HPDE6-E6E7 (cell line): ENCODE results near the gene LINS1.

Source experiments
- DNase-seq: peaks from one replicate; pipeline ENCODE4 v3.0.0; 2011; ENCODE audit warnings: missing footprints; ENCODE audit errors: extremely low spot score

The LINS1 gene, protein sequence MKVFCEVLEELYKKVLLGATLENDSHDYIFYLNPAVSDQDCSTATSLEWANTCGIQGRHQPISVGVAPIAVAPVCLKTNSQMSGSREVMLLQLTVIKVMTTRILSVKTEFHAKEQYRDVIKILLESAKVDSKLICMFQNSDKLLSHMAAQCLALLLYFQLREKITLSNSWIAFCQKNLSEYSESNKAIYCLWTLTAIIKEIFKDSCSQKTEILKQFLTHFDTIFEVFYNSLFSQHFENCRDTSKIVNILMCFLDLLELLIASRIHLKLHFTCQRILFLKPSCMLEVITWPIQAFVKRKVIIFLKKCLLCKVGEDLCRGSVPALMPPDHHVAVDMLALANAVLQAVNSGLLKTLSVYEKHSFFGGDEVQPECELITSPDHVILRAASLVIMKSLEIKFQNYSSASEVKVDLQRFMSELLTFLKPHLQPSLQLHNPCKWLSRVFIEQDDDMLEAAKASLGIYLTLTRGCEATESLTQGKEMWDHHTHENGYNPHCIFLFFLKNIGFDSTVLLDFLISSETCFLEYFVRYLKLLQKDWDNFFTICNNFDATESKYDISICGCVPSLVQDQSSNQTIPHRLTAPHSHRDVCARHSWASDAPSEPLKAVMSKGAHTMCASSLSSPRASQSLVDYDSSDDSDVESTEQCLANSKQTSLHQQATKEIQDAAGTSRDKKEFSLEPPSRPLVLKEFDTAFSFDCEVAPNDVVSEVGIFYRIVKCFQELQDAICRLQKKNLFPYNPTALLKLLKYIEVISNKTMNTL

DNA sequence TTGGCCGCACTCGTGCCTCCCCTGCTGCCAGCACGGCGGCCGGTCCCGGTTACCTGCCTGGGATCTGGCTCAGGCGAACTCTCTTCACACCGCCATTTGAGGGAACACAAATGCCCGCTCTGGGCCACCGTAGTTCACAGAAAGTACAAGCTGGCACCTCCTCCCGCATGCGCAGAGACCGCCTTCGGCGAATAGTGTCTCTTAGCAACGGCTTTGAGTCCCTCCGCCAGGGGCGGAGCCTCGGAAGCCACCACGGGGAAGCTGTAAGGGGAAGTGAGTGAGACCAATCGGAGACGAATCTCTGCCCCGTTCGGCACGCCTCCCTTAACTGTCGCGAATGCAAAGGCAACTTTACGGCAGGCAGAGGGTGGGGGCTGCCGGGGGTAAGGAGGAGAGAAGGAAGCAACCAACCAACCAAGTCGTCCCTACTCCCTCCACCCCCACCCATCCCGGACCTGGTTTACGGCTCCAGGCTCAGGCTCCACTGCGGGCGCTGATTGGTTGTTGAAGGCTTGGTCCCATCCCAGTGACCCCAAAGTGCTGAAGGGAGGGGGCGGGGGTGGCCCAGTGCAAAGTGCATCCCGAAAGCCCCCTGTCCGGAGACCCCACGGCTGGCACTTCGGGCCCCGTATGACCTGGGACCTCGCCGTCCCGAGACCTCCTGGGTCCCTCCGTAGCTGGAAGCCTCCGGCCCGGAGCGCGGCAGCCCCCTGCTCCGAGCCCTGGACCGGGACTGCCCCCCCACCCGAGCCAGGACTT lies at the start of gene LINS1, which contains the start of gene ASB7:
LINS1 (minus strand) TSS at position 121 of the 759 bp plus-strand sequence. CDS start 21,342 bp downstream, outside the sequence.
ASB7 (plus strand) TSS at position 526 of the 759 bp plus-strand sequence. CDS start 9,628 bp downstream, outside the sequence.
- DNase-seq: peak; percentile 94

DNA sequence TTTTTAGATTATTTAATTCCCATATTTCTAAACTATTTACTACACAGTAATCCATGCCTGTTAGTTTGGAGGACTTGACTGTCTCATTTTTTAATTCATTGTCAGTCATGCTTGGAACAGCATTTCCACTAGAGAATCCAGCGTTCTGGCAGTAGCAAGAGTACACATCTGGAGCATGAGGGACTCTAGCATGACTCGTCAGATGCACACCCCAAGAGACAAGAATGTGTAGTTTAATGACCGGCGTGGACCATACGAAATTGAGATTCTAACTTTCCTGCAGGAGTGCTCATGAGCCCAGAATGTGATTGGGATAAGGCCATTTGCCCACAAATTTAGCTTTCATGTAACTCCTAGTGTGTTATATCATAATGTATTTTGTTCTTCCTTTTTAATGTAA lies 49.3 kb upstream of the LINS1 start:
- DNase-seq: no peak

DNA sequence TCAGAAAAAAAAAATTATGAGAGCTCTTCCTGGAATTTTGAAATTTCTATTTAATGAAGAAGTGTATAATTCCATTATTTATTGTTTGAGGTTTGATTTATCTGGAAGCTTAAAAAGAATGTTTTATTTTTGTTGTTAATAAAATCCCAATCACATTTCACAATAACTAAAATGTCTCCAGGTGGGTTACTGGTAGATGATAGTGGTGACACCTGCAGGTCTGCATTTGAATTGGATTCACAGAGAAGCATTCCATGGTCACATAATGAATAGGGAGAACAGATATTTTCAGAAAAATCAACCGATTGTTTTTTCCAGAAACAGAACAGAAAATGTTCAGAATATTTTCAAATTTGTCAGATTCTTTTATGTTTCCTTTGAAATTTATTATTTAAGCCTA lies 48.7 kb upstream of the LINS1 start:
- DNase-seq: peak; percentile 39

DNA sequence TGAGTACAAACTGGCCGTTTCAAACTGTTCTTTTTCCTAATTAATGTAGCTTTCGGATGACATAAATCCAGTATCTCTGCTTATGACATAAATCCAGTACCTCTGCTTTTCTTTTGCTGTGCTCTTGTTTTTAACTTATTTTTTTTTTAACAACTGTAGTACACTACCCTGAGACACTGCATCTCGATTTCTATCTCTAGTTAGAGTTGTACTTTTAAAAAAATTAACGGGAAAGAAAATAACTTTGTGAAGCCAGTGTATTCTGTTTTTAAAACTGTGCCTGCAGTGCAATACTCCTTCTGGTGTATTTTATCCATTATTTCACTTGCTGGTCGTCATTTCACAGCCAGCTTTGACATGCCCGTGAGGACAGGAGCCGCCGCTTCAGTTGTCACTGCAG lies 47.0 kb upstream of the LINS1 start:
- DNase-seq: no peak

DNA sequence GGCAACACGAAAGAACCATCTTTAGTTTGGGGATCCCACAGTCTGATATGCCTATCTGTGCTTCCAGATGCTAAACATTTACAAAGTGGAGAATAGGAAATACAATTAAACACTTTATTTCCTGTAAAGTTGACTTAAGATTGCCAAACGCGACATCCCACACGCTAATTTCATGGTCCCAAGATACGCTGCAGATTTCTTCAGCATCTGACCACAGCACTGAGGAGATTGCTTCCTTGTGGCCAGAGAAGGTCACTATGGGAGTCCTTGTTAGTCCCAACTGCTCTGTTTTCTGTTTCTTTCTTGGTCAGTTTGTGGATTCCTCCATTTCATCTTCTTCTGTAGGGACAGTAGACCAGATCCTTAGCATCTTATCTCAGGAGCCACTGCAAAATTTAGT lies 43.7 kb upstream of the LINS1 start:
- no peak for DNase-seq

DNA sequence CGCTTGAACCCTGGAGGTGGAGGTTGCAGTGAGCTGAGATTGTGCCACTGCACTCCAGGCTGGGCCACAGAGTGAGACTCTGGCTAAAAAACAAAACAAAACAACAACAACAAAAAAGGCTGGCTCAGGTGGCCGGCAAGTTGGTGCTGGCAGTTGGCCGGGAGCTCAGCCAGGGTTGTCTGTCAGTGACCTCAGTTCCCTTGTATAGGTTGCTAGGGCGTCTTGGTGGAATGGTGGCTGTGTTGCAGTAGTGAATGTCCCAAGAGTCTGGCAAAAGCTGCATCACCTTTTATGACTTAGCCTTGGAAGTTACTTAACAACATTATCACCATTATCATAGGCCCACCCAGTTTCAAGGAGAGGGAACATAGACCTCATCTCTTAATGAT lies 41.0 kb upstream of the LINS1 start:
- DNase-seq: no peak

DNA sequence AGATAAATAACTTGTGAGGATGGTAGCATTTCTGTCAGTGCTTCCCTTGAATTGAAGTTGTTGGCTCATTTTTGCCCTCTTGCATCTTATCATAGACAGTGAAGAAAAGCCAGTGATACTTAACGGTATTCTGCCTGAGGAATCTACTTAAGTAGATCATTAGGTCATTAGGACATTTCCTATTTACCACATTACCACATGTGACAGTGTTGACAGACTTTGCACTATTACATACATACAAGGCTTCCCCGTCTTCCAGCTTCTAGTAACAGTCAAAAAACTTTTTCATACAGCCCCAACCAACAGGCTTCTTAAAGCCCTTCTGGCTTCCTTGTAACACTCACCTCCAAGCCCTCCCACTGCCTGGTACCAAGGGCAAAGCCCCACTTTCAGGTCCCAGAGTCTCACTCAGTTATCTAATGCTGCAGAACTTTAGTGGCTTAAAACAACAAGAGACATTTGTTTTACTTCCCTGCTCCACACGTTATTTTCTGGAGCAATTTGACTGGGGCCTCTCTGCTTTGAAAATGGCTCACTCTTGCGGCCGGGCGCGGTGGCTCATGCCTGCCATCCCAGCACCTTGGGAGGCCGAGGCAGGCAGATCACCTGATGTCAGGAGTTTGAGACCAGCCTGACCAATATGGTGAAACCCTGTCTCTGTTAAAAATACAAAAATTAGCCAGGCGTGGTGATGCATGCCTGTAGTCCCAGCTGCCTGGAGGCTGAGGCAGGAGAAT lies 40.4 kb upstream of the LINS1 start:
- DNase-seq: no peak

DNA sequence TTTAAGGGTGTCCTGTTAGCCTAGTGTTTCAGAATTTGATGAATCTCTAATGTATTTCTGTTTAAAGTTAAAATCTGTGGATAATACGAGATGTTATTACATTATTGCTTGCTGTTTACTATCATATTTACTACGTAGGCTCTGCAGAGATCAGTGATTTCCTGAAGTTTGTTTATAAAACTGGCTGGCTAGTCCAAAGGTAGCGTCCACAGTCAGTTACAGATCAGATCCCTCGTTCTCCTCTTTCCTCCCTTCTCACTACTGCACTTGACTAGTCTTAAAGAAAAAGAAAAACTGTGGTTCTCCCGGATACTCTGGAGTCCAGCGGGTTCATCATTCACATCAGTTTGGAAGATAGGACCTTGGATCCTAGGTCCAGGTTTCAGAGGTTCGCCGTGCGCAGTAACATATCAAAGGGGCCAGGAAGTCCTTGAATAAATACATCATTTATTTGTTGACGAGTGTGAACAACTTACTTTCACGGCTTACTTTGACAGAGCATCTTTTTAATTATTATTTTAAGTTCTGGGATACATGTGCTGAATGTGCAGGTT lies 36.3 kb upstream of the LINS1 start:
- no peak for DNase-seq

DNA sequence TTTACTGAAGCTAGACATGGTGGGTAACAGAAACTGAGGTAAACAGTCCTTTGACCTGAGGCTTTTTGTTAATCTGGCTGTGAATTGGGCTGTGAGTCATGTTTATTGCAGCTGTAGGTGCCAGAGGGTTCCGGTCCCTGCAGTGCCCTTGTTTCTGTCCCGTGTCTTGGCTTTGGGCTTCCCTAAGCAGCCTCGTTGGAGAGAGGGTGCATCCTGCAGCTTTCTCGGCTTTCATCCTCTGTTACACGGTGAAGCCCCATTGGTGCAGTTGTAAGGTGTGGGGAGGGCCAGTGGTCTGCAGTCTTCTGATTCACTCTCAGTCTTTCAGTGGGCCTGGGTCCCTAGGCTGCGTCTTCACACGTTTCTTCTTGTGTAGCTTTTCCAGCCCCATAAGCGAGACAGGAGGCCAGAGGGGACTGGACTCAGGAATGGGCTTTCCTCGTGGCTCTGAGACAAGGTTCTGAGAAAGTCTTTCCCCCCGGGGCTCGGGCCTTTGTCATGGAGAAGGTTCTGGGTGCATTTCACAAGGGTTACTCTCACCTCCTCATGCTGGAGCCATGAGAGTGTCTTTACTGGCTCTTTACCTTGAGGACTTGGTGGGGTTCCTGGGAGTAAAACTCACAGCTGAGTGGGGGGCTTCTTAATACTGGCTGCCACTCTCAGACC lies 33.6 kb upstream of the LINS1 start:
- DNase-seq: peak; percentile 8

DNA sequence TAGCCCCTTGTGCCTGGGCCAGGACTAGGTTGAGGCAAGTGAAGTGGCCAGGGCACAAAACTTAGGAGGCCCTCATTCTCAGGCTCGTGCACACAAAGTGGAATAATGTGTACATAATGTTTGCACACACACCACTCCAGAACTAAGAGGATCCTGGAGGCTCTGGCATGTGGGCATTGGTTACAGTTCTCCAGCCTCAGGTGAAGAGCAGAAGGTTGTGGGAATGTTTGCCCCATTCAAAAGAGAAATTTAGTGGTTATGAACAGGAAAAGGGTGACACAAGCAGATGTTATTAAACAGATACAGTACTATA lies 31.7 kb upstream of the LINS1 start:
- no peak for DNase-seq

DNA sequence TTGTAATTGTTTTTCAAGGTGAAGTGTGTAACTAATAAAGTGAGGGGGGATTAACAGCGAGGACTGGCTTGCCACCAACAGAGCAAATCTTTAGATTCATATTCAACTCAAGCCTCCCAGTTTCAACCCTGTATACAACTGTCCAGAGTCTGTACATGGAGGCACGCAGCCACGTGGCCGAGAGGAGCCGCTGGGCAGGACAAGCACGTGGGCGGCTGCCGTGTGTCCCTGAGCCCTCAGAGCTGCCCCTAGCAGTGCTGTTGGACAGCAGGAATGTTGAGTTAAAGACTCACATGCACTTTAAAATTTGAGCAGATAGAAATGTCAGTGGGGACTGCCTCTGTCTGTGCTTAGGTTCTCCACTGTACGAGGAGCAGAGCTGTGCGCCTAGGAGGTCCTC lies 29.8 kb upstream of the LINS1 start:
- DNase-seq: no peak

DNA sequence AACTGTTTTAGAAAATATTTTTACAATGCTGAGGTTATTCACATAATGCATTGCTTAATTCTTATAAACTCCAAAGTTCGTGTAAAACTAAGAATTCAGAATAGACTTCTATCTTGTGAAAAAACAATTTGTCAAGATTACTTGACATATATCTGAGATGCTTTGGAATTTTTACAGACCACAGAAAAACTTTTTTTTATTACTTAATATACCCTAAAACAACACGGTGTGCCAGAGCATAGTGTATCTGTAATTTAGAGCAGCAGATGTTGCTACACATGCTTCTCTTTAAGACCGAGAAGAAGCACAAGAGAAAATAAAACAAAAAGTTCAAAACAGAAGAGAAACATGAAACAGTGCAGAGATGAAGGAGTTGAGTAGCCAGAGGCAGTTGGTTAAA lies 26.8 kb upstream of the LINS1 start:
- DNase-seq: no peak

DNA sequence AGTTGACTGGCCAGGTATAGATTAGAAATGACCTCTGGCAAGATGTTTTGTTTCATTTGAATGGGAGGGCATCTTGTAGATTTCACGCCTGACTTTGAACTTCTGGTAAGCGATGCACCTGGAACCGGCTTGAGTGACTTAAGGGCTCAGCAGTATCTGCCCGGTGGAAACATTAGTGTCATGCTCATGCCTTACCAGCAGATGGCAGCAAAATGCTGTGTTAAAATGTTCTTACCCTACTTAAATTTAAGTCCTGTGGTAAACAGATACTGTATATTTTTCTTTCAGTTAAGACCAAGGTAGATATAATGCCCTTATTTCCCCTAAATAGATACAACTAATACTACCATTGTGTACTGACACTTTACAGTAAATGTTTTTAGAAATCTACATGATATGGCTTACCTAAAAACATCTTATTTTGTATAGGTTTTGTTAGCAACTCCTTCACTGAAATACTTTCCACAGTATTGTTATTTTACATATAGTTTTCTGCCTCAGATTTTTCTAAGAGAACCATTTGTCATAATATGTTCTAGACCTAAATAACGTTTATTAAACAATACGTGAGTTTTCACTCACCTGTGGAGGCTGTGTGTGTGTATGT lies 25.9 kb upstream of the LINS1 start:
- DNase-seq: peak; percentile 61

DNA sequence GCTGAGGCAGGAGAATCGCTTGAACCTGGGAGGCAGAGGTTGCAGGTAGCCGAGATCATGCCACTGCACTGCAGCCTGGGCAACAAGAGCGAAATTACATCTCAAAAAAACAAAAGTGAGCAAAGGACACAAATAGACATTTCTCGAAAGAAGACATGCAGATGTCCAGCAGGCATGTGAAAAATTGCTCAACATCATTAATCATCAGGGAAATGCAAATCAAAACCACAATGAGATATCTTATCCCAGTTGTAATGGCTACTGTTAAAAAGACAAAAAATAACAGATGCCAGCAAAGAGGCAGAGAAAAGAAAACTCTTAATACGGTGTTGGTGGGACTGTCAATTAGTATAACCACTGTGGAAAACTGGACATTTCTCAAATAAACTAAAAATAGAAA lies 21.3 kb upstream of the LINS1 start:
- DNase-seq: no peak

DNA sequence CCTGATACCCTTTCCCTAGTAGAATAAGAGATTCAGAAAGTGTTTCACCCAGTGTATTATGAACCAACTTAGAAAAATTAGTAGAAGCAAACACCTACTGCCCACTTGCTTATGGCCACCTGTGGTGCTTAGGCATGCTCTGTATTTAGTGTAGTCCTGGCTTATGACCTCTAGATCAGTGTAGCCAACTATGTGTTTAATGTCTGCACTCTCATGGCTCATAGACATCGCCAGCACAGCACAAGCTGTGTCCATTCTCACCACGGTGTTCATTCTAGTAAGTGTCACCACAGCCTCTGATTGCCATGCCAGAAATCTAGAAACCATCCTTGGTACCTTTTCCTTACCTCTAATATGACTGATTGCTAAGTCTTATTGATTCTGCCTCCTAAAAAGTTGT lies 14.7 kb upstream of the LINS1 start:
- DNase-seq: no peak

DNA sequence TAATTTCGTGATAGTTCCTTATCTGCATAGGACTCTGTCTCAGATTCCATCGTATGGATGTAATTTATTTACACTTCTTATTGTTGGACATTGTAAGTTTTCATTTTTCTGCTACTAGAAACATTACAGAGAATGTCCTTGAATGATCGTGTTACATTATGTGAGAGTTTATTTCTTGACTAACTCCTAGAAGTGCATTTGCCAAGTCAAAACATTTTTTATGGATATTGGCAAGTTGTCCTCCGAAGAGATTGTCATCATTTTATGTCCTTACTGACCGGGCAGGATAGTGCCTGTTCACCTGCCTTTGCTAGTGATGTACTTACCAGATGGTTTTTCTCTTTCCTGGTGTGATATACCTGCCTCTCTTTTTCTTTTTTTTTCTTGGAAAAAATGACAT lies 13.8 kb upstream of the LINS1 start:
- DNase-seq: no peak

DNA sequence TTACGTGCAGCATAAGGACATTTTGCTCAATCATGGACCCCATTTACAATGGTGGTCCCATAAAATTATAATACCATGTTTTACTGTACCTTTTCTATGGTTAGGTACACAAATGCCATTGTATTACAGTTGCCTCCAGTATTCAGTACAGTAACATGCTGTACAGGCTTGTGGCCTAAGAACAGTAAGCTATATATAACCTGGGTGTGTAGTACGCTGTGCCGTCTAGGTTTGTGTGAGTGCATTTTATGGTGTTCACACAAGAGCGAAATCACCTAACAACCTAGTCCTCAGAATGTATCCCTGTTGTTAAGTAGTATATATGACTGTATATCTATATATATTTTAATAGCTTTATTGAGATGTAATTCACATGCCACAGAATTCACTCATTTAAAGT lies 12.9 kb upstream of the LINS1 start:
- no peak for DNase-seq

DNA sequence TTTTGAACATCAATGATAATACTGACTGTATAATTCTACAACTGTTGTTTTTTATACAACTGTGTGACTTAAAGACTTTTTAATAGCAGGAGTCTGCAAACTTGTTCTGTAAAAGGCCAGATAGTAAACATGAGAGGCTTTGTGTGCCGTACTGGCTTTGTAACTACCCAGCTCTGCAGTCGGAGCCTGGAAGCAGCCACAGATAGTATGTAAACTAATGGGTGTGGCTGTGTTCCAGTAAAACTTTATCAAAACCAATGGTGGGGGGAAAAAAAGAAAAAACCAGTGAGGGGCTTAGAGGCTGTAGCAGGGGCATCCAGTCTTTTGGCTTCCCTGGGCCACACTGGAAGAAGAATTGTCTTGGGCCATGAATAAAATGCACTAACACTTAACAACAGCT lies 12.4 kb upstream of the LINS1 start:
- DNase-seq: no peak

DNA sequence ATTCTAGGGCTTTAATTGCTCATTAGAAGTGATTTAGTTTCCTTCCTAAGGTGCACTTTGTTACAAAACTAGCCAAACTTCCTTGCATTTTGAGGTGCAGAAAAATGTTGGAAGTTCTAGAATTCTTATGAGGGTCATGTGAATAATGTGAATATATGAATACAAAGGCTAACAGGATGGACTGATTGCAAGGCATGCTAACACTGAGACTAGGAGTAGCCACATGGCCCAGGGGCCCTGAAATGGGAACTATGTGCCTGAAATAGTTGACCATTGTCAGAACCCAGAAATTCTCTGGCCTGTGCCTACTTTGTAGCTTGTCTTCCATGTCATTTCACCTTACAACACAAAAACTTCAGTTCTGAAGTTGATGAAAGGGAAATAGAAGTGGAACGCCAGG lies 11.2 kb upstream of the LINS1 start:
- DNase-seq: no peak

DNA sequence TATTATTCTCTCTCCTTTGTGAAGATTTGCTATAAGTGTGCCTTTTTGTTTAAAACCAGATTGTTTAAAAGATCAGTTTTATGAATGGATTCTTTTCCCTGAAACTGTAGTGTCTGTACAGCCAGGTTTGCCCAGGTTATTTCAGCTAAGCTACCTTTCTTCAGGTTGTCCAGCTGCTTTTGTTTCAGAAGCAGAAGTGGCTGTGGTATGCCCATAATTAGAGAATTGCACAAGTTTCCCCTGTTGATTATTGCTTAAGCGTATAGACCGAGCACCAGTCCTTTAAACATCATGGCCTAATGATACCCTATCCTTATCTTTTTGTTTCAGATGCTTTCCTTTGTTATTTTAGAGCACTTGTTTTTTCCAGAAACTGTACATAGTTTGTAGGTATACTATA lies 10.6 kb upstream of the LINS1 start:
- DNase-seq: no peak
